IMR-90 (cell line): ENCODE measurements around the gene SYNE2. TPM values are rescaled to one million over a fixed set of nuclear protein-coding genes. Genes with fewer than 3 reads are reported as not detected.

Experiments used
- ATAC-seq: fragments of 200-7000 bp; cut with Tn5 transposase; 2 replicates; pipeline ENCODE4 v1.9.1; 2020; ENCODE audit warnings: low read depth, mild to moderate bottlenecking, moderate library complexity
- BruUV-seq: library from RNA; stranded (reverse); fragments of 400-500 nt; replicated peaks from 2 replicates; lab custom pipeline; 2021; lab: Mats Ljungman, UMichigan
- CTCF ChIA-PET: fragments of 300-600 bp; formaldehyde crosslinking; extraction: SDS; loops from one replicate; lab custom pipeline; 2021; ENCODE audit warnings: antibody characterized with exemption; lab: Yijun Ruan, JAX
- POLR2A ChIA-PET: fragments of 300-600 bp; sonication (Branson Sonifier 250); formaldehyde crosslinking; loops from one replicate; lab custom pipeline; 2022; ENCODE audit warnings: antibody characterized with exemption; ENCODE audit not compliant: unreplicated experiment; lab: Charles Lee
- DNase-seq: peaks from one replicate; pipeline ENCODE4 v3.0.0; 2013
- H2AFZ ChIP-seq: replicated peaks from 2 replicates; pipeline ENCODE3; 2013; ENCODE audit warnings: low read length, mild to moderate bottlenecking; ENCODE audit not compliant: poor library complexity
- H2AK5ac ChIP-seq: 2 replicates; pipeline ENCODE4 v1.6.1; 2013; ENCODE audit warnings: low read depth, low read length, inconsistent platforms
- H2AK9ac ChIP-seq: replicated peaks from 2 replicates; pipeline ENCODE3; 2013; ENCODE audit warnings: mild to moderate bottlenecking, low read depth, low read length, moderate library complexity; ENCODE audit not compliant: poor library complexity
- H2BK120ac ChIP-seq: 2 replicates; pipeline ENCODE4 v1.6.1; 2013; ENCODE audit warnings: low read depth, low read length, inconsistent platforms
- H2BK15ac ChIP-seq: 3 replicates; pipeline ENCODE4 v1.6.1; 2013; ENCODE audit warnings: low read depth, low read length, inconsistent platforms
- H2BK20ac ChIP-seq: 2 replicates; pipeline ENCODE4 v1.6.1; 2013; ENCODE audit warnings: low read depth, mild to moderate bottlenecking, inconsistent platforms, low read length, moderate library complexity
- H2BK5ac ChIP-seq: 2 replicates; pipeline ENCODE4 v1.6.1; 2013; ENCODE audit warnings: mild to moderate bottlenecking, low read depth, low read length, inconsistent platforms; ENCODE audit not compliant: poor library complexity, severe bottlenecking
- H3K14ac ChIP-seq: replicated peaks from 2 replicates; pipeline ENCODE4 v1.6.1; 2013; ENCODE audit warnings: low read depth, low read length, inconsistent platforms
- H3K18ac ChIP-seq: 2 replicates; pipeline ENCODE4 v1.6.1; 2013; ENCODE audit warnings: low read depth, low read length, control low read depth
- H3K23ac ChIP-seq: 2 replicates; pipeline ENCODE4 v1.6.1; 2013; ENCODE audit warnings: low read depth, low read length, inconsistent platforms
- H3K27ac ChIP-seq: 2 replicates; pipeline ENCODE4 v1.5.1; 2013; ENCODE audit warnings: mild to moderate bottlenecking, control low read depth, low read length; ENCODE audit not compliant: insufficient read depth
- H3K27me3 ChIP-seq: 2 replicates; pipeline ENCODE4 v1.6.1; 2013; ENCODE audit warnings: low read length; ENCODE audit not compliant: control insufficient read depth, insufficient read depth
- H3K36me3 ChIP-seq: 2 replicates; pipeline ENCODE4 v1.6.1; 2013; ENCODE audit warnings: low read length, mixed read lengths; ENCODE audit not compliant: control insufficient read depth, insufficient read depth
- H3K4ac ChIP-seq: 2 replicates; pipeline ENCODE4 v1.6.1; 2013; ENCODE audit warnings: low read depth, low read length, inconsistent platforms
- H3K4me1 ChIP-seq: 2 replicates; pipeline ENCODE4 v1.6.1; 2013; ENCODE audit warnings: low read length, mixed read lengths; ENCODE audit not compliant: control insufficient read depth, insufficient read depth
- H3K4me2 ChIP-seq: 2 replicates; pipeline ENCODE4 v1.6.1; 2013; ENCODE audit warnings: low read depth, mild to moderate bottlenecking, control low read depth, low read length, moderate library complexity
- H3K4me3 ChIP-seq: 2 replicates; pipeline ENCODE4 v1.5.1; 2013; ENCODE audit warnings: low read depth, mild to moderate bottlenecking, control low read depth, low read length, moderate library complexity; ENCODE audit not compliant: insufficient read depth
- H3K56ac ChIP-seq: 2 replicates; pipeline ENCODE4 v1.6.1; 2013; ENCODE audit warnings: low read length, inconsistent platforms; ENCODE audit not compliant: insufficient read depth; ENCODE audit errors: extremely low read depth
- H3K79me1 ChIP-seq, 2 experiments: 2 replicates each; pipeline ENCODE4 v1.6.1; 2013; ENCODE audit warnings: low read length in 2 of 2, inconsistent platforms in 1 of 2, low read depth in 1 of 2
- H3K9ac ChIP-seq: 2 replicates; pipeline ENCODE4 v1.6.1; 2013; ENCODE audit warnings: low read depth, low read length, control low read depth
- H3K9me1 ChIP-seq: 2 replicates; pipeline ENCODE4 v1.6.1; 2013; ENCODE audit warnings: low read length, inconsistent platforms; ENCODE audit not compliant: insufficient read depth
- H3K9me3 ChIP-seq: 2 replicates; pipeline ENCODE4 v1.6.1; 2013; ENCODE audit warnings: low read length; ENCODE audit not compliant: control insufficient read depth, insufficient read depth
- H4K20me1 ChIP-seq: 2 replicates; pipeline ENCODE4 v1.6.1; 2013; ENCODE audit warnings: low read length, inconsistent platforms; ENCODE audit not compliant: insufficient read depth
- H4K5ac ChIP-seq: 2 replicates; pipeline ENCODE4 v1.6.1; 2013; ENCODE audit warnings: mild to moderate bottlenecking, low read depth, low read length, control low read depth
- H4K8ac ChIP-seq, 2 experiments: 2 replicates each; pipeline ENCODE4 v1.6.1; 2013; ENCODE audit warnings: low read depth in 2 of 2, low read length in 2 of 2, control low read depth in 1 of 2, inconsistent platforms in 1 of 2
- H4K91ac ChIP-seq: 2 replicates; pipeline ENCODE4 v1.6.1; 2013; ENCODE audit warnings: low read depth, low read length, inconsistent platforms; ENCODE audit not compliant: insufficient read depth
- CHD1 ChIP-seq: IDR thresholded peaks from 2 replicates; pipeline ENCODE4 v1.6.1; 2012; ENCODE audit warnings: low read depth, low read length, improper control_type of control experiment
- CTCF ChIP-seq: conservative IDR thresholded peaks from 2 replicates; pipeline ENCODE4 v1.5.1; 2012; ENCODE audit warnings: mild to moderate bottlenecking, low read depth, low read length, improper control_type of control experiment
- ELK1 ChIP-seq: fragments of 150-350 bp; IDR thresholded peaks from 2 replicates; pipeline ENCODE4 v1.6.1; 2016; ENCODE audit warnings: low read depth, mild to moderate bottlenecking, low read length, moderate library complexity, borderline replicate concordance
- FOS ChIP-seq: fragments of 150-350 bp; IDR thresholded peaks from 2 replicates; pipeline ENCODE4 v1.6.1; 2016; ENCODE audit warnings: low read depth, low read length
- MAFK ChIP-seq: IDR thresholded peaks from 2 replicates; pipeline ENCODE4 v1.6.1; 2012; ENCODE audit warnings: low read depth, low read length, improper control_type of control experiment
- MXI1 ChIP-seq: IDR thresholded peaks from 2 replicates; pipeline ENCODE4 v1.6.1; 2012; ENCODE audit warnings: low read depth, mild to moderate bottlenecking, low read length, moderate library complexity, borderline replicate concordance
- NFE2L2 ChIP-seq: fragments of 150-350 bp; IDR thresholded peaks from 2 replicates; pipeline ENCODE4 v1.6.1; 2016; ENCODE audit warnings: low read depth, mild to moderate bottlenecking, low read length
- POLR2A ChIP-seq: IDR thresholded peaks from 2 replicates; pipeline ENCODE4 v1.6.1; 2012; ENCODE audit warnings: mild to moderate bottlenecking, low read depth, low read length
- RCOR1 ChIP-seq: IDR thresholded peaks from 2 replicates; pipeline ENCODE4 v1.6.1; 2012; ENCODE audit warnings: mild to moderate bottlenecking, low read length, improper control_type of control experiment; ENCODE audit not compliant: insufficient replicate concordance
- RFX5 ChIP-seq: IDR thresholded peaks from 2 replicates; pipeline ENCODE4 v1.8.0; 2012; ENCODE audit warnings: low read depth, mild to moderate bottlenecking, low read length, moderate library complexity
- USF2 ChIP-seq: fragments of 150-350 bp; IDR thresholded peaks from 2 replicates; pipeline ENCODE4 v1.6.1; 2017; ENCODE audit warnings: mild to moderate bottlenecking, antibody characterized with exemption, low read length, low read depth
- WGBS, 2 experiments: methylation state at CpG; one replicate each; pipeline versions ENCODE4 v1.1.5 to v1.1.7; 2013; ENCODE audit warnings: missing lambda C conversion rate in 2 of 2; ENCODE audit not compliant: insufficient read length in 1 of 2; ENCODE audit errors: extremely low coverage in 2 of 2; 5-methylcytosine and 5-hydroxymethylcytosine counted together
- dilution Hi-C: fragments of 300-500 bp; cut with HindIII; formaldehyde crosslinking; loops from one replicate; pipeline ENCODE4 v1.14.3; 2018; ENCODE audit warnings: low sequenced_read_pairs; ENCODE audit not compliant: unreplicated experiment
- in situ Hi-C: fragments of 300-500 bp; cut with MboI; formaldehyde crosslinking; loops from 3 replicates; pipeline ENCODE4 v1.14.3; 2019; ENCODE audit warnings: low sequenced_read_pairs, inconsistent platforms, mixed read lengths
- intact Hi-C: fragments of 100-400 bp; cut with micrococcal nuclease; formaldehyde crosslinking; loops from 2 replicates; pipeline ENCODE4 v1.10.0; 2022
- polyA plus RNA-seq, 3 experiments: library from polyadenylated mRNA; depleted of rRNA; stranded (reverse); fragments of >200 nt; gene quantifications; 2 replicates each; pipeline ENCODE4 v1.2.3, GENCODE V29; 2012; ENCODE audit warnings: low replicate concordance in 1 of 3
- total RNA-seq: library from RNA; depleted of rRNA; stranded (reverse); fragments of >200 nt; gene quantifications from 2 replicates; pipeline ENCODE4 v1.2.3, GENCODE V29; 2012

SYNE2 gene
- total and polyA plus RNA-seq, 2 of the 4 experiments (the other 2 are of a cell fraction) = 5.2 to 28.9 TPM

GRCh38 chr14:63878052-63878451 lies 25.2 kb downstream of the SYNE2 start:
- no peak overlapping the region for H3K23ac ChIP-seq
- ChIA-PET CTCF (no interaction called here), POLR2A (no interaction called here)
- dilution Hi-C loops = no loop called here
- no peak overlapping the region for H4K8ac ChIP-seq
- no peak overlapping the region for H4K91ac ChIP-seq
- H3K36me3 ChIP-seq = no peaks in the 10 kb centered on the region
- H3K9ac ChIP-seq = no peak overlapping the region
- no peak for DNase-seq
- H3K27ac ChIP-seq = no peak overlapping the region
- no peak overlapping the region for H3K18ac ChIP-seq
- no peak overlapping the region for H3K4ac ChIP-seq
- H3K9me3 ChIP-seq = no peaks in the 10 kb centered on the region
- in situ Hi-C loops = no loop called here
- TF ChIP-seq POLR2A (no peak), FOS (no peak), CTCF (no peak), MAFK (no peak), NFE2L2 (no peak), CHD1 (no peak), MXI1 (no peak), RCOR1 (no peak), ELK1 (no peak), USF2 (no peak), RFX5 (no peak)
- no peak overlapping the region for H2BK20ac ChIP-seq
- H3K4me3 ChIP-seq = no peak overlapping the region
- no peak for ATAC-seq
- H3K14ac ChIP-seq = no peak overlapping the region
- H3K4me2 ChIP-seq = no peak overlapping the region
- H3K79me1 ChIP-seq = peaks cover 0 to 20% of the 10 kb centered on the region in 2 experiments; a peak in 2 of 4 replicates
- no peaks in the 10 kb centered on the region for H4K20me1 ChIP-seq
- no peak overlapping the region for H2BK120ac ChIP-seq
- no peak overlapping the region for H2AFZ ChIP-seq
- H2BK5ac ChIP-seq = no peak overlapping the region
- intact Hi-C loops = no loop called here
- no peak overlapping the region for H2AK9ac ChIP-seq
- H2BK15ac ChIP-seq = no peak overlapping the region
- peaks cover 13% of the 10 kb centered on the region for H3K9me1 ChIP-seq
- no peak overlapping the region for H4K5ac ChIP-seq
- no TSS peak for BruUV-seq
- WGBS, 2 experiments = no CpG with 5 or more reads among the region's 3 CpGs
- no peaks in the 10 kb centered on the region for H3K27me3 ChIP-seq
- no peak overlapping the region for H2AK5ac ChIP-seq
- H3K56ac ChIP-seq = no peak overlapping the region
- peaks cover 4% of the 10 kb centered on the region; the same call in 1 of the 2 replicates for H3K4me1 ChIP-seq
